Stimulated activated CD4-positive, alpha-beta T cell treated with anti-CD3 and anti-CD28 coated beads, Interleukin-12 subunit alpha, Interleukin-12 subunit beta, amount 100 ng/mL, for 4 hours (primary cell): ENCODE results near the gene RIN2.
"Not testable (repeated sequence)": the region's sequence is repeated elsewhere in the genome, so short reads cannot be mapped to it uniquely, and the experiment has no call there.

Source experiments
- DNase-seq: peaks from one replicate; pipeline ENCODE4 v3.0.0-alpha.2; 2020

RIN2 gene

GRCh38 chr20:19789446-19789845, 31.4 kb downstream of the RIN2 start:
- no peak for DNase-seq

GRCh38 chr20:19791887-19792286, 33.8 kb downstream of the RIN2 start:
- no peak for DNase-seq

- DNase-seq, result no peak
Observed at GRCh38 chr20:19793716-19794115, 35.7 kb downstream of the RIN2 start.

GRCh38 chr20:19794941-19795340, 36.9 kb downstream of the RIN2 start:
- DNase-seq, result no peak

GRCh38 chr20:19799325-19799724, 41.3 kb downstream of the RIN2 start:
- no peak for DNase-seq

- no peak for DNase-seq
Observed at GRCh38 chr20:19802099-19802491, 44.0 kb downstream of the RIN2 start.

GRCh38 chr20:19802492-19803158, 44.6 kb downstream of the RIN2 start:
- DNase-seq, result no peak

- DNase-seq, result not testable (repeated sequence)
Observed at GRCh38 chr20:19806276-19806675, 48.2 kb downstream of the RIN2 start.

GRCh38 chr20:19806806-19807190, 48.7 kb downstream of the RIN2 start:
- no peak for DNase-seq

GRCh38 chr20:19807191-19807945, 49.3 kb downstream of the RIN2 start:
- no peak for DNase-seq
